ENCODE results near the gene AACS.

DNA sequence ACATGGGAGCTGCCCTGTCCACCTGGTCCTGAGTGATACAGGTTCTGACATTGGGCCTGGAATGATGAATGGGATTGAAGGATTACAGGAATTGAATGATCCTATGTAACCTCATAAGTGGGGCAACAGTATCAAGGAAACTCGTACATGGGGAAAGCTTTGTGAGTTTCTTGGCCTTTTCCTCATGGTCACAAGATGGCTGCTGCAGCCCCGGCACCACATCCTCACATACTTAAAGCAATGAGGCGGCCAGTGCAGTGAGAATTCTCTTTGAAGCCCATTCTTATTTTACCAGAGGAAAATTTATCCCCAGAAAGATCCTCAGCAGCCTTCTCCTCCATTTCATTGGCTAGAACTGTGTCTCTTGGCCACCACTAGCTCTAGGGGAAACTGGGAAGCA, 91.9 kb downstream of the AACS start:
- TF ChIP-seq, protein P1, sequence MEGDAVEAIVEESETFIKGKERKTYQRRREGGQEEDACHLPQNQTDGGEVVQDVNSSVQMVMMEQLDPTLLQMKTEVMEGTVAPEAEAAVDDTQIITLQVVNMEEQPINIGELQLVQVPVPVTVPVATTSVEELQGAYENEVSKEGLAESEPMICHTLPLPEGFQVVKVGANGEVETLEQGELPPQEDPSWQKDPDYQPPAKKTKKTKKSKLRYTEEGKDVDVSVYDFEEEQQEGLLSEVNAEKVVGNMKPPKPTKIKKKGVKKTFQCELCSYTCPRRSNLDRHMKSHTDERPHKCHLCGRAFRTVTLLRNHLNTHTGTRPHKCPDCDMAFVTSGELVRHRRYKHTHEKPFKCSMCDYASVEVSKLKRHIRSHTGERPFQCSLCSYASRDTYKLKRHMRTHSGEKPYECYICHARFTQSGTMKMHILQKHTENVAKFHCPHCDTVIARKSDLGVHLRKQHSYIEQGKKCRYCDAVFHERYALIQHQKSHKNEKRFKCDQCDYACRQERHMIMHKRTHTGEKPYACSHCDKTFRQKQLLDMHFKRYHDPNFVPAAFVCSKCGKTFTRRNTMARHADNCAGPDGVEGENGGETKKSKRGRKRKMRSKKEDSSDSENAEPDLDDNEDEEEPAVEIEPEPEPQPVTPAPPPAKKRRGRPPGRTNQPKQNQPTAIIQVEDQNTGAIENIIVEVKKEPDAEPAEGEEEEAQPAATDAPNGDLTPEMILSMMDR (IDR thresholded peaks at IDR 0.05): no peak
- TF ChIP-seq POLR2A (IDR thresholded peaks at IDR 0.05): no peak

Data from right lobe of liver (tissue), 4 donors.